SJCRH30 (cell line): ENCODE measurements around the gene PRDX5. TPM values are rescaled to one million over a fixed set of nuclear protein-coding genes. Genes with fewer than 3 reads are reported as not detected.
"Not testable (repeated sequence)": the region's sequence is repeated elsewhere in the genome, so short reads cannot be mapped to it uniquely, and the experiment has no call there.

Experiments used
- DNase-seq, 2 experiments: peaks; one replicate each; pipeline ENCODE4 v3.0.0-alpha.2; 2015 to 2020
- H3K27ac ChIP-seq: fragments of 250-450 bp; sonication (Bioruptor Pico); 2 replicates; pipeline ENCODE4 v1.5.1; 2020; ENCODE audit warnings: mild to moderate bottlenecking, moderate library complexity
- H3K27me3 ChIP-seq: fragments of 250-450 bp; sonication (Bioruptor Pico); 2 replicates; pipeline ENCODE4 v1.5.1; 2020; ENCODE audit warnings: mild to moderate bottlenecking, moderate library complexity
- H3K36me3 ChIP-seq: fragments of 250-450 bp; sonication (Bioruptor Pico); 2 replicates; pipeline ENCODE4 v1.5.1; 2020; ENCODE audit warnings: mild to moderate bottlenecking, moderate library complexity
- H3K4me1 ChIP-seq: fragments of 250-450 bp; sonication (Bioruptor Pico); 2 replicates; pipeline ENCODE4 v1.5.1; 2020; ENCODE audit warnings: mild to moderate bottlenecking, moderate library complexity
- H3K4me3 ChIP-seq: fragments of 250-450 bp; sonication (Bioruptor Pico); 2 replicates; pipeline ENCODE4 v1.5.1; 2020; ENCODE audit warnings: mild to moderate bottlenecking, moderate library complexity
- H3K9me3 ChIP-seq: fragments of 250-450 bp; sonication (Bioruptor Pico); replicated peaks from 2 replicates; pipeline ENCODE4 v1.5.1; 2020; ENCODE audit warnings: mild to moderate bottlenecking, moderate library complexity
- total RNA-seq: library from RNA; depleted of rRNA; stranded (reverse); fragments of >200 nt; shearing (Covaris generic); gene quantifications from 2 replicates; pipeline ENCODE4 v1.2.3, GENCODE V29; 2014

The PRDX5 gene
- total RNA-seq, 1 experiment from 2014 or later = 105 TPM

- Histone ChIP-seq H3K36me3 (no peaks in the 10 kb centered on the region), H3K27me3 (no peaks in the 10 kb centered on the region), H3K9me3 (no peaks in the 10 kb centered on the region), H3K27ac (no peak overlapping the region), H3K4me1 (no peaks in the 10 kb centered on the region), H3K4me3 (no peak overlapping the region)
- DNase-seq = no peak
Observed at GRCh38 chr11:64323373-64323772, 5.5 kb downstream of the PRDX5 start.

- not testable (repeated sequence) for H3K27me3 ChIP-seq, H3K4me1 ChIP-seq, H3K9me3 ChIP-seq, H3K36me3 ChIP-seq, H3K4me3 ChIP-seq, DNase-seq, H3K27ac ChIP-seq
Observed at GRCh38 chr11:64323984-64324383, 6.1 kb downstream of the PRDX5 start.

- Histone ChIP-seq H3K27me3 (no peaks in the 10 kb centered on the region), H3K4me3 (no peak overlapping the region), H3K4me1 (no peaks in the 10 kb centered on the region), H3K36me3 (no peaks in the 10 kb centered on the region), H3K9me3 (no peaks in the 10 kb centered on the region), H3K27ac (no peak overlapping the region)
- DNase-seq = no peak
Observed at GRCh38 chr11:64324692-64325469, 7.0 kb downstream of the PRDX5 start.

DNA sequence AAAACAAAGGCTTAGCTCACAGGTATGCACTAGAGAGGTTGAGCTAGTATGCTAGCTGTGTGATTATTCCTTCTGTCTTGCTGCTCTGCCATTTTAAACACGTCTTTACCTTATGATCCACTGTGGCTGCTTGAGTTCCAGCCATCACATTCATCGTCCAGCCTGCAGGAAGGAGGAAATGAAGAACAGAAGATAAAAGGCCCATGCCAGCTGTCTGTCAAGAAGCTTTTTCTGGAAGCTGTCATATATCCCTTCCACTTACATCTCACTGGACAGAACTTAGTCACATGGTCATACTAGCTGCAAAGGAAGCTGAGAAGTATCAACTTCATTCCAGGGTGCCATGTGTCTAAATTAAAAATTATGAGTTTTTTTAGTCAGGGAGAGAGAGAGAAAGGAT, 9.5 kb downstream of the PRDX5 start:
- no peak overlapping the region for H3K4me3 ChIP-seq
- peaks cover 7% of the 10 kb centered on the region for H3K4me1 ChIP-seq
- DNase-seq = no peak
- H3K27me3 ChIP-seq = no peaks in the 10 kb centered on the region
- H3K27ac ChIP-seq = no peak overlapping the region
- no peaks in the 10 kb centered on the region for H3K36me3 ChIP-seq
- no peaks in the 10 kb centered on the region for H3K9me3 ChIP-seq

- no peaks in the 10 kb centered on the region for H3K27me3 ChIP-seq
- no peak for DNase-seq
- H3K9me3 ChIP-seq = no peaks in the 10 kb centered on the region
- no peak overlapping the region for H3K27ac ChIP-seq
- no peak overlapping the region for H3K4me3 ChIP-seq
- H3K4me1 ChIP-seq = peaks cover 7% of the 10 kb centered on the region
- no peaks in the 10 kb centered on the region for H3K36me3 ChIP-seq
Observed at GRCh38 chr11:64327993-64328392, 10.1 kb downstream of the PRDX5 start.

- no peak for DNase-seq
- no peaks in the 10 kb centered on the region for H3K36me3 ChIP-seq
Observed at GRCh38 chr11:64330888-64331287, 13.0 kb downstream of the PRDX5 start.

DNA sequence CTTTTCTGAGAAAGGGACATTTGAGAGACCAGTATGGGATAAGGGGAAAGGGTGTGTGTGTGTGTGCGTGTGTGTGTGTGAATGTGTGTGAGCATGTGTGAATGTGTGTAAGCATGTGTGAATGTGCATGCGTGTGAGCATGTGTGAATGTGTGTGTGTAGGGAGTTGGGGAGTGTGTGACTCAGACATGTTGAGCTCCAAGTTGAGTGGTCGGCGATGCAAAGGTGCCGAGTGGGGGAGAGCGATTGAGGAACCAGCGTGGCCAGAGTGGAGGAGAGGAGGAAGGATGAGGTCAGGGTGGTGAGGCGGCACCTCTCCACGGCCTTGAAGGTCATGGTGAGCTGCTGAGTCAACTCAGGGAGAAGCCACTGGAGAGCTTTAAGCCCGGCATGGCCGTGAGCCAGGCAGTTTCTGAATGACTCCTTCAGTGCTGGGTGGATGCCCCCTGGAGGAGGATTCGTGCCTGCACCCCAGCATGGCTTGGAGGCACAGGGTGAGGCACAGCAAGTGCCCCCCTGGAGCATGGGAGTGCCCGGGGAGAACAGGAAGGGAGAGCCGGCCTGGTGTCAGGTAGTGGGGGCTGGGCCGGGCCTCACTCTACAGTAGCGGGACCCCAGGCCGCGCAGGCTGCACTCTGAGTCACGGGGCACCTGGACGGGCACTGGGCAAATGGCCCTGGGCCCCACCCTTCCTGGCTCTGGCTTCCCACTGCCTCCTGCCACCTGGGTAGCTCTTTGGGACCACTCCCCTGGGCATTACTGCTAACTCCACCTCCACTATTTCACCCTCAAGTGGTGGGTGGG, 13.8 kb downstream of the PRDX5 start:
- peak; percentile 84 to 86 for DNase-seq
- Histone ChIP-seq H3K9me3 (no peaks in the 10 kb centered on the region), H3K27ac (no peak overlapping the region), H3K27me3 (no peaks in the 10 kb centered on the region), H3K4me1 (peaks cover 10% of the 10 kb centered on the region), H3K4me3 (no peak overlapping the region), H3K36me3 (no peaks in the 10 kb centered on the region)

More at GRCh38 chr11:64330888-64331287, 13.0 kb downstream of the PRDX5 start:
- H3K4me1 ChIP-seq = peaks cover 10% of the 10 kb centered on the region
- no peaks in the 10 kb centered on the region for H3K9me3 ChIP-seq
- H3K27me3 ChIP-seq = no peaks in the 10 kb centered on the region
- H3K4me3 ChIP-seq = no peak overlapping the region
- no peak overlapping the region for H3K27ac ChIP-seq

DNA sequence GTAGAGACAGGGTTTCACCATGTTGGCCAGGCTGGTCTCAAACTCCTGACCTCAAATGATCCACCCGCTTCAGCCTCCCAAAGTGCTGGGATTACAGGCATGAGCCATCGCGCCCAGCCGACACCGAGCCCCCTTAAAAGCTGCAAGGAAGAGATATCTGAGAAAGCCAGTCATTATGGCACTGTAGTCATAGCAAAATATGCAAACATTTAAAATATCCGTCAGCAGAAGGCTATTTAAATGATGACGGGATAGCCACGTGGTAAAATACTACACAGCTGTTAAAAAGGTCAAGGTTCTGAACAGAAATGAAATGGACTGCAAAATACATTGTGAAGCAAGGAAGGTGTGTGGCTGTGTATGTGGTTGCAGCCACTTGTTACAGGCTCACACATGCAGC, 15.6 kb downstream of the PRDX5 start:
- Histone ChIP-seq H3K27me3 (no peaks in the 10 kb centered on the region), H3K4me1 (peaks cover 10% of the 10 kb centered on the region), H3K36me3 (no peaks in the 10 kb centered on the region), H3K27ac (no peak overlapping the region), H3K4me3 (no peak overlapping the region), H3K9me3 (no peaks in the 10 kb centered on the region)
- DNase-seq = no peak

GRCh38 chr11:64334764-64335735, 17.1 kb downstream of the PRDX5 start:
- Histone ChIP-seq H3K4me3 (no peak overlapping the region), H3K27ac (no peak overlapping the region)
- peak; percentile 80 to 83 for DNase-seq

GRCh38 chr11:64337538-64338249, 19.8 kb downstream of the PRDX5 start:
- Histone ChIP-seq H3K9me3 (no peaks in the 10 kb centered on the region), H3K4me3 (no peak overlapping the region), H3K36me3 (no peaks in the 10 kb centered on the region), H3K4me1 (0 out of 2 replicates have a peak, but pooled peaks cover 5% of the 10 kb centered on the region), H3K27me3 (no peaks in the 10 kb centered on the region), H3K27ac (no peak overlapping the region)
- DNase-seq = no peak

More at GRCh38 chr11:64334764-64335735, 17.1 kb downstream of the PRDX5 start:
- H3K9me3 ChIP-seq = no peaks in the 10 kb centered on the region
- no peaks in the 10 kb centered on the region for H3K27me3 ChIP-seq
- H3K36me3 ChIP-seq = no peaks in the 10 kb centered on the region
- peaks cover 10% of the 10 kb centered on the region for H3K4me1 ChIP-seq

DNA sequence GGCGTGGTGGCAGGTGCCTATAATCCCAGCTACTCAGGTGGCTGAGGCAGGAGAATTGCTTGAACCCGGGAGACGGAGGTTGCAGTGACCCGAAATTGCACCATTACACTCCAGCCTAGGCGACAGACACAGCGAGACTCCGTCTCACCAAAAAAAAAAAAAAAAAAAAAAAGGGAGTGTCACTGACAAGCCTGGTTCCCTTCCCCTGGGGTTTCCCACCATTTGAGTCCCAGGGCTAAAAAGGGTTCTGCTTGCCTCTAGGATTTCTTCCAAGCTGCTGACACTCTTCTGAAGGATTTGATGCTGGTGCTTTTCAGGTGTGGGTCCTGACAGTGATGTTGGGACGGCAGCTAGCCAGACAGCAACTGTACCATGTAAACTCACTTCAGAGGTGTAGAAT, 20.8 kb downstream of the PRDX5 start:
- H3K27ac ChIP-seq = no peak overlapping the region
- H3K4me1 ChIP-seq = 0 out of 2 replicates have a peak, but pooled peaks cover 5% of the 10 kb centered on the region
- DNase-seq = no peak
- H3K36me3 ChIP-seq = no peaks in the 10 kb centered on the region
- H3K9me3 ChIP-seq = no peaks in the 10 kb centered on the region
- no peaks in the 10 kb centered on the region for H3K27me3 ChIP-seq
- H3K4me3 ChIP-seq = no peak overlapping the region

DNA sequence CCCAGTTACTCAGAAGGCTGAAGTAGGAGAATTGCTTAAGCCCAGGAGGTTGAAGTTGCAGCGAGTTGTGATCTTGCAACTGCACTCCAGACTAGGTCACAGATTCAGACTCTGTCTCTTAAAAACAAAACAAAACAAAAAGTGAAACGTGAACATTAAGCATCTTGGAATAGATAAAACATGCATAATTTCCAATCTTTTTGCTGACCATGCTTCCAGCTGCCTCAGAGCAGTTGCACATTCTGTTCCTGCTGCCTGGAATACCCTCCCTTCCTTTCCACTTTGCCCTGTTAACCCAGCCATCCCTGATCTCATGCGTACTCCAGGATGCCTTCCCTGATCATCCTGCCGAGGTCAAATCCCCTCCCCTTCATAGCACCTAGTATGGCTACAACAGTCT, 21.4 kb downstream of the PRDX5 start:
- Histone ChIP-seq H3K27me3 (no peaks in the 10 kb centered on the region), H3K27ac (no peak overlapping the region), H3K4me3 (no peak overlapping the region), H3K9me3 (no peaks in the 10 kb centered on the region), H3K36me3 (no peaks in the 10 kb centered on the region), H3K4me1 (0 out of 2 replicates have a peak, but pooled peaks cover 5% of the 10 kb centered on the region)
- DNase-seq = no peak

DNA sequence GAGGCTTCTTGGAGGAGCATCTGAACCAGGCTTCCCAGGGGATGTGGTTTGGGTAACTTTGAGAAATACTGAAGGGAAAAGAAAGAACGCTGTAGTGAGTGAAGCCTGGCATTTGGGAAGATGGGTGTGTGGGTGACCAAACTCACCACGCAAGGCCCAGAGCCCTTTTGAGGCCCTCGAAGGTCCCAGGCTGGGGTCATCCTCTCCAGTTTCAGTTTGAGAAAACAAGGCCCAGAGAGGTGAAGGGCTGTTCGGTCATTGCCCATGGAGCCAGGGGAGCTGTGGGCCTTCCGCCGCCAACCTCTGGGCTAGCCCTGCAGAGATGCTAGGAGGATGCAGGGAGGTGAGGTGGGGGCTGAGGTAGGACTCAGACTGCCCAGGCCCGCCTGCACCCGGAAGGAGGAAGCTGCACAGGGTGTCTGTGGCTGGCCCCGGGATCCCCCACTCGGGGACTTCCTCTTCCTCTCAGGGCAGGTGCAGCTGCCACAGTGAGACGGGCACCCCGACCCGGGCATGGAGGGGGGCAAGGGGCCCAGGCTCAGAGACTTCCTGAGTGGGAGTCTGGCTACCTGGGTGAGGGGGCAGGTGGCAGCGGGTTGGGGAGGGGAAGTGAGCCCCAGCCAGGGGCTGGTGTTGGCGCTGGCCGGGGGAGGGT, 22.0 kb downstream of the PRDX5 start, which contains the start of gene CCDC88B:
Gene CCDC88B (plus strand): TSS at position 451 of the 655 bp plus-strand sequence. CDS start 63 bp downstream, at position 514.
- no peaks in the 10 kb centered on the region for H3K27me3 ChIP-seq
- no peak within 1 kb of the TSS for H3K4me3 ChIP-seq
- H3K36me3 ChIP-seq = no peaks in the 10 kb centered on the region
- H3K27ac ChIP-seq = no peak within 1 kb of the TSS
- no peaks in the 10 kb centered on the region for H3K9me3 ChIP-seq
- 0 out of 2 replicates have a peak, but pooled peaks cover 5% of the 10 kb centered on the region for H3K4me1 ChIP-seq
- DNase-seq = no peak
